Erythroblast (primary cell): ENCODE data around the gene FGF22.

ENCODE experiments used
- GATA1 ChIP-seq: IDR thresholded peaks from 2 replicates; pipeline ENCODE4 v1.6.1; 2011; ENCODE audit warnings: low read depth, mild to moderate bottlenecking, control low read depth, low read length, moderate library complexity
- POLR2A ChIP-seq: IDR thresholded peaks from 2 replicates; pipeline ENCODE4 v1.6.1; 2011; ENCODE audit warnings: mild to moderate bottlenecking, low read length

GRCh38 chr19:674282-675151 lies 34.8 kb downstream of the FGF22 start:
- no peak for TF ChIP-seq POLR2A
- no peak for TF ChIP-seq GATA1
